Measurements from ENCODE around the gene IZUMO1R. TPM values are rescaled to one million over a fixed set of nuclear protein-coding genes. Genes with fewer than 3 reads are reported as not detected.
A peak's percentile ranks its signal among the peaks of the same experiment; 100 is the strongest.
"Not testable (repeated sequence)": the region's sequence is repeated elsewhere in the genome, so short reads cannot be mapped to it uniquely, and the experiment has no call there.

Gene IZUMO1R
- total RNA-seq, 2 donors from 2014 or later, result not detected

- DNase-seq, result no peak
- intact Hi-C loops (cut with DNase I, micrococcal nuclease), result no loop called here
- ATAC-seq, result no peak
Observed at GRCh38 chr11:94315664-94316063, 11.3 kb downstream of the IZUMO1R start.

DNA sequence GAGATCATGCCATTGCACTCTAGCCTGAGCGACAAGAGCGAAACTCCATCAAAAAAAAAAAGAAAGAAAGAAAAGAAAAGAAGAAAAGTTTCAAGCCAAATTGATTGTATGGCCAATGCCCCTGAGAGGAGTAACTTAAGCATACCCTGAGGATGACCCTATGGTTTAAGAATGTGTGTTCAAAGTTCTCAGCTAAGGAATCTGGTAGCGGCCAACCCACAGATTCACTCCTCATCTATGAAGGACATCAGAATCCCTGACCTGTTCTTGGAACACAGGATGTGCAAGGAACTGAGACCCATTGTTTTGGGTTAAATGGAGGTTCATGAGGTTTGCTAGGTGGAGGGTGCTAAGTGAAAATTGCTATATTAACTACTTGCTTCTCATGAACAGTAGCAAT, 18.1 kb downstream of the IZUMO1R start:
- no peak for ATAC-seq
- no peak for DNase-seq
- intact Hi-C loops (cut with DNase I, micrococcal nuclease), result no loop called here

DNA sequence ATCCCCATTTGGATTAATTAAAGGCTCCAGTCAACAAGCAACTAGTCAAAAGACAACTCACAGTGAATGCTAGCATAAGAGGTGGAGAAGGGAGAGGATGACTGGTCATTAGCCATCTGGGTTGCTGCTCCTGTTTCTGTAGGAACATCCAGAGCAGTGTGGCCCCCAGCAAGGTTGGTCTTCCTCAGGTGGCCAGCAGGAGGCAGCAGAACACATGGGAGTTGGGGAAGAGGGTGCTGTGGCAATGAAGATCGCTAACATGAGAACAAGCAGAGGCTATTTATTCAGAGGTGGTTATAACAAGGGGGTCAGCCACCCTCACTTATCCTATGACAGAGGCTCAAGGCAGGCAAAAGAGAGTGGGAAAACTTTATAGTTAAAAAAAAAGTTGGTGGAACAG, 21.3 kb downstream of the IZUMO1R start:
- peak in 1 of 2 donors; percentile 26 for DNase-seq
- intact Hi-C loops (cut with DNase I, micrococcal nuclease), result no loop called here
- peak; percentile 50 for ATAC-seq

- no peak for DNase-seq
- intact Hi-C loops (cut with DNase I, micrococcal nuclease), result no loop called here
- ATAC-seq, result no peak
Observed at GRCh38 chr11:94326947-94327346, 22.6 kb downstream of the IZUMO1R start.

GRCh38 chr11:94328587-94329080, 24.3 kb downstream of the IZUMO1R start:
- intact Hi-C loops (cut with DNase I, micrococcal nuclease), result no loop called here
- ATAC-seq (no peak), DNase-seq (no peak)

GRCh38 chr11:94329501-94329900, 25.1 kb downstream of the IZUMO1R start:
- intact Hi-C loops (cut with DNase I, micrococcal nuclease), result no loop called here
- DNase-seq (no peak), ATAC-seq (no peak)

GRCh38 chr11:94330789-94331188, 26.4 kb downstream of the IZUMO1R start:
- intact Hi-C loops (cut with DNase I, micrococcal nuclease), result no loop called here
- ATAC-seq (no peak), DNase-seq (no peak)

- no peak for ATAC-seq
- intact Hi-C loops (cut with DNase I, micrococcal nuclease), result no loop called here
Observed at GRCh38 chr11:94332814-94333213, 28.4 kb downstream of the IZUMO1R start.

GRCh38 chr11:94336033-94336432, 31.7 kb downstream of the IZUMO1R start:
- intact Hi-C loops (cut with DNase I, micrococcal nuclease), result no loop called here
- no peak for ATAC-seq
- no peak for DNase-seq

More at GRCh38 chr11:94332814-94333213, 28.4 kb downstream of the IZUMO1R start:
- no peak for DNase-seq

GRCh38 chr11:94338651-94339050, 34.3 kb downstream of the IZUMO1R start:
- intact Hi-C loops (cut with DNase I, micrococcal nuclease), result no loop called here
- no peak for ATAC-seq
- DNase-seq, result no peak

- intact Hi-C loops (cut with DNase I, micrococcal nuclease), result no loop called here
- ATAC-seq (no peak), DNase-seq (no peak)
Observed at GRCh38 chr11:94342250-94342649, 37.9 kb downstream of the IZUMO1R start.

DNA sequence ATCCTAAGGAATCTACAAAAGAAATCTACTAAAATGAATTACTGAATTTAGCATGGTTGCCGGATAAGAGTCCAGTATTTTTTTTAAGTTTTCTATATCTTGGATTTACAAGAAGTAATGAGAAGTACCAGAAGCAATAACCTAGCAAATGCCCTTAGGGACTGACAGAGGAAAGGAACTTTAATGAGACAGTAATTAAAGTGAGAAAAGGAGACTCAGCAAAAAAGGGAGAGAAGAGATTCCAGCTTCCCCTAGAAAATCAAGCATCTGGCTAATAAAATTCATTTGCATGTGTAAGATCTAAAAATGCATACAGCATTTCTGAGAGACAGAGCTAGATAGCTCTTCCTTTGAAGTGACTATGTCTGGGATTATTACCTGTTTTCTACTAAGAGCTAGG, 39.1 kb downstream of the IZUMO1R start:
- no peak for ATAC-seq
- DNase-seq, result no peak
- intact Hi-C loops (cut with DNase I, micrococcal nuclease), result no loop called here

DNA sequence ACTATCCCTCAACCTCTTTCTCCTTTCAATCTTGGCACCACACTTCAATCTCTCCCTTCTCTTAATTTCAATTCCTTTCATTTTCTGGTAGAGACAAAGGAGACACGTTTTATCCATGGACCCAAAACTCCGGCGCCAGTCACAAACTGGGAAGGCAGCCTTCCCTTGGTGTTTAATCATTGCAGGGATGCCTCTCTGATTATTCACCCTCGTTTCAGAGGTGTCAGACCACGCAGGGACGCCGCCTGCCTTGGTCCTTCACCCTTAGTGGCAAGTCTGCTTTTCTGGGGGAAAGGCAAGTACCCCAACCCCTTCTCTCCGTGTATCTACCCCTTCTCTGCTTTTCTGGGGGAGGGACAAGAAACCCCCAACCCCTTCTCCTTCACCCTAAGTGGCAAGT, 41.9 kb downstream of the IZUMO1R start:
- ATAC-seq; intact Hi-C loops (cut with DNase I, micrococcal nuclease); DNase-seq: not testable (repeated sequence)

DNA sequence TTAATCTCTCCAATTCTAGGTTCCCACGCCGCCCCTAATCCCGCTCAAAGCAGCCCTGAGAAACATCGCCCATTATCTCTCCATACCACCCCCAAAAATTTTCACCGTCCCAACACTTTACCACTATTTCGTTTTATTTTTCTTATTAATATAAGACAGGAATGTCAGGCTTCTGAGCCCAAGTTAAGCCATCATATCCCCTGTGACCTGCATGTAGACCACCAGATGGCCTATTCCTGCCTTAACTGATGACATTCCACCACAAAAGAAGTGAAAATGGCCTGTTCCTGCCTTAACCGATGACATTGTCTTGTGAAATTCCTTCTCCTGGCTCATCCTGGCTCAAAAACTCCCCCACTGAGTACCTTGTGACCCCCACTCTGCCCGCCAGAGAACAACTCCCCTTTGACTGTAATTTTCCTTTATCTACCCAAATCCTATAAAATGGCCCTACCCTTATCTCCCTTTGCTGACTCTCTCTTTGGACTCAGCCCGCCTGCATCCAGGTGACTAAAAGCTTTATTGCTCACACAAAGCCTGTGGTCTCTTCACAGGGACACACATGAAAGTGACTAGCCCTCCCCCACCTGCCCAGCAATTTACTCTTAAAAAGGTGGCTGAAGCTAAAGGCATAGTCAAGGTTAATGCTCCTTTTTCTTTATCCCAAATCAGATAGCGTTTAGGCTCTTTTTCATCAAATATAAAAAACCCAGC, 46.6 kb downstream of the IZUMO1R start:
- ATAC-seq; intact Hi-C loops (cut with DNase I, micrococcal nuclease); DNase-seq: not testable (repeated sequence)

Other genes with a start within 250 kb of the IZUMO1R start
- gene PANX1, start 175.7 kb upstream of the IZUMO1R start, total RNA-seq, result 10 to 100 TPM in 1 of 2 donors, 1 to 10 TPM in 1; 8.8 to 10.4 TPM
- gene GPR83, start 96.8 kb downstream of the IZUMO1R start, total RNA-seq, result under 1 TPM in 1 of 2 donors, not detected in 1; 0.08 TPM
- 10 to 100 TPM; 10.5 to 11.4 TPM for gene MRE11, start 189.3 kb downstream of the IZUMO1R start, total RNA-seq
- 10 to 100 TPM; 11.7 to 13.8 TPM for gene ANKRD49, start 189.4 kb downstream of the IZUMO1R start, total RNA-seq
- gene C11orf97, start 207.9 kb downstream of the IZUMO1R start, total RNA-seq, result not detected
- 10 to 100 TPM; 21.8 to 29.9 TPM for gene FUT4, start 239.3 kb downstream of the IZUMO1R start, total RNA-seq